Hypothalamus (tissue), 51 donors: ENCODE data around the gene GOLGA6L2.
"Not testable (repeated sequence)": the region's sequence is repeated elsewhere in the genome, so short reads cannot be mapped to it uniquely, and the experiment has no call there.

Experiments
- DNase-seq, 51 donors: peaks; one replicate each; lab custom pipeline; 2025; lab: John Stamatoyannopoulos, UW

The GOLGA6L2 gene

DNA sequence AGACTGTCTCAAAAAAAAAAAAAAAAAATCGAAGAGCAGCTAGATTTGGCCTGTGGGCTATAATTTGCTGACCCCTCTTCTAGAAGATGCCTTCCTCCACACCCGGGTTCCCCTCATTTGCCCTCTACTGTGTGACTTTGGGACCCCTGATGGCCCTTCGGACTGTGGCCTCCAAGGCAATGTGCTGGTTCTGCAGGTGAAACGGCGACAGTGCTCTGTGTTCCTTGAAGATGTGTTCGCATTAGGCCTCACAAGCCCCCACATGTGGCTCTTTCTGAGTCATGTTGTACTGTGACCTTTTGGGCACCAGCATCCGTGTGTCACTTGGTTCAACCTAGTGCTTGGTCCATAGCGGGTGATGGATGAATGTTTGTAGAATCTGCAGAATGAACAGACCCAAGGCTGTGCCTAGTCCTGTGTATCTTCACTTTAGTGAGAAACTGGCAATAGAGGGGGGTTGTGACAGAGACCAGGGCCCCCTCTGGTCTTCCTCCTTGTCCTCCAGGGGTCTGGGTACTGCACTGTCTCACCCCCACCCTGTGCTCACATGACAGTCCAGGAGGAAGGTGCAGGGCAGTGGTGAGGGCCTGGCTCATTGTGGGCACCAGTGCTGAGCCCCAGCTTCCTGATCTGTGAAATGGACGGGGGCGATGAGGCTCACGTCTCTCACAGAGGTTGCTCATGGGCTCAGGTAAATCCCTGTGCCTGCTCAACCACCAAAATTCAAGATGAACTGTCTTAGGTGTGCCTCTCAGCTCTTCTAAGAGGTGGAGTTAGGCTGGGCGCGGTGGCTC, 22.7 kb downstream of the GOLGA6L2 start:
- DNase-seq, result no peak

- no peak for DNase-seq
These were observed 23.9 kb downstream of the GOLGA6L2 start for GRCh38 chr15:23422946-23423708.

DNA sequence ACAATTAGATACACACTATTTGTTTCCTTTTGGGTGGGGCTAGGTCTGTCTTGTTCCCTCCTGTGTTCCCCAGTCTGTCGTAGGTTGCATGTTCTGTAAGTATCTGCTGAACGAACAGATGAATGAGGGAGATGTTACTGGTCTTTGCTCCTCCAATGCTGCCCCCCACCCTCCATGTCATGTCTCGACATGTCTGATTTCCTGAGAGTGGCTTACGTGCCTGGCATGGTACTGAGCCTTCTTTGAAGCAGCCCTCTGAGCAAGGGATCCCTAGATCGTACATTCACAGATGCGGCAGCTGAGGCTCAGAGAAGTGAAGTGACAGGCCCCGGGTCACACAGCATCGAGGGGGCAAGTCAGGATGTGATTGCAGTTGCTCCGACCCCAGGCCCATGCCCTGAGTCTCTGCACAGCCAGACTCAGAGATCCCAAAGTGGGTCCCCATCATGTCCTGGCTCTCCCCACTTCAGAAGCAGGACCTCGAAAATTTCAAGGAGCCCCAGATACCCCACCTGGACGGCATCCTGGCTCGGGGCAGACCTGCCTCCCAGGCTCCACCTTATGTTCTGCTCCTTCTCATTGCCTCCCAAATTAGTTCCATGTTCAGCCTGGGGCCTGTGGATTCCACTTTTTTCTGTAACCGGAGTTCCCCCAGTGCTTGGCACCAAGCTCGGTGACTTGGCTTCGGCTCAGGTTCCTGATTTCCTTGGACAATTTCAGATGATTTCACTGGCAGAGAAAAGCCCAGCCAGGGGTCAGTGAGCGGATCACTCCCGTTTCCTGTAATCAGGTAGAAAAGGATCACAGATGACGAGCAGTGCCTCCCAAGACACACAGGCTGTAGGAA, 24.7 kb downstream of the GOLGA6L2 start:
- DNase-seq, result no peak

DNA sequence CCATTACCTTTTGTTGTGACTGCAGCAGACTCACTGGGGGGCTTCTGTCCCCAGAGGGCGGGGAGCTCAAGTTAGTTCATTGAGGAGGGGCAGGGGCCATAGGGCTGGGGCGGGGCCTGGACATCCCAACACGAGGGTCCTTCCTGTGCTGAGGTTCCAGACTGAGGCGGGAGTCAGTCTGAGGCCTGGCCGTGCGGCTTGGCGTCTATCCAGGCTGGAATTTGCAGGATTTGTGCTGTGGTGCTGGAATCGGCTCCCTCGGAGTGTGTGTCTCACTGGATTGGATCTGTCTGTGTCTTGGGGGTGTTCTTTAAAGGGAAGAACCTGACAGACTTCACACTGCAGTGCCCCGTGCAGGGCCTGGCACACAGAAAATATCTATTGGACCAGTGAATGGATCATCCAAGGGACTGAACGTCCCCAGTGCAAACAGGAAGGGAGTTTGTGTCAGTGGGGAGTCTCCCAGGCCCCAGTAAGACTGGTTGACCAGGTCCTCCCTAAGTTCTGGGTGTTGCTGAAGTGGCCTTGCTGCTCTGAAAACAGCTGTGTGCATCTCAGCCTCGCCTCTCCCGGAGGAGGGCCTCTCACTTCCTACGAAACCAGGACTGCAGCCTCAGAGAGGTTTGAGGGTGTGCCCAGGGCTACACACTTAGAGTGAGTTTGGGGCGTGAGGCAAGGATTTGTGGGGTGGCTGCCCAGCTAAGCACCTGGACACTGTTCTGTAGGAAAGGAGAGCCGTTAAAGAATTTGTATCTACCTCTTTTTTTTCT, 26.1 kb downstream of the GOLGA6L2 start:
- DNase-seq, result no peak

DNA sequence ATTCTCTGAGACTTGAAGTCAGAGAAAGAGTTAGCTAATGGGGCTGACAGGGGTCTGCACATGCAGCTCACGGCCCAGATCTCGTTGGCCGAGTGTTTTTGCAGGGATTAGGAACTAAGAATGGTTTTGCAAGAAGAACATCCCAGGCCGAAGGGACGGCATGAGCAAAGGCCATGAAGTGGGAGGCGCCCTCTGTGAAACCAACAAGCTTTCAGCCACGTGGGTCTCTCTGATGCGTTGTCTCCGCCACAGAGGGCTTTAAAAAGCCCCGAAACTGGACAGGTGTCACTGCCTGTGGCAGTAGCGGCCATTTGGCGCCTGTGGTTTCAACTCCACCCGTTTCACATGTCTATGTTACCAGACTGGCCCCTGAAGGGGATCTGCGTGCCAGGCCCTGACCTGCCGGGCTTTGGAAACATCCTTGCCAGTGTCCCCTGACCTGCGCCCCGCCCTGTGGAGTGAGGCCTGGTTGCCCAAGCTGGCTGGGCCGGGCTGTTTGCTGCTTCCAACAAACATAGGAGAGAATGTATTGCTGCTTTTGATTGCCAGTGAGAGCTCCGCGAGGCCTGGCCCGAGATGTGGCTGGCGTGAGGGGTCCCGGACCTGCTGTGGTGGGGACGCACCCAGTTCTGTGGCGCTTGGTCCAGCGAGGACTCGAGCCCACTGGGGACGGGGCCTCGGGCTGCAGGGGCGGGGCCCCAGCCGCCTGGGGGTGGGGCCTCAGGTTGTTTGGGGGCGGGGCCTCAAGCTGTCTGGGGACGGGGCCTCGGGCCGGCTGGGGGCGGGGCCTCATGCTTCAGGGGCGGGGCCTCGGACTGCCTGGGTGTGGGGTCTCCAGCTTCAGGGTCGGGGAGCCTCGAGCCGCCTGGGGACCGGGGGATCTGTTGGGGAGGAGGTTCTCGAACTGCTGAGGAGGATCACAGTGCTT, 30.4 kb downstream of the GOLGA6L2 start:
- DNase-seq, result no peak

DNA sequence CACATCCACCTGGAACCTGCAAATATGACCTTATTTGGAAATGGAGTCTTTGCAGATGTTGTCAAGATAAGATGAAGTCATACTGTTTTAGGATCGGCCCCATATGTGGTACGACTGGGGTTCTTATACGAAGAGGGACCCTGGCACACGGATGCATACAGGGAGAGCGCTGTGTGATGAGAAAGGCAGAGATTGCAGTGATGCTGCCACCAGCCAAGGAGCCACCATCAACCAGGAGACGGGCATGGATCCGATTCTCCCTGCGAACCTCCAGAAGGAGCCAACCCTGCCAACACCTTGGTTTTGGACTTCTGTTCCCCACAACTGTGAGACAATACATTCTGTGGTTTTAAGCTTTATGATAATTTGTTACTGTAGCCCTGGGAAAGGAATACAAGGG, 31.2 kb downstream of the GOLGA6L2 start:
- not testable (repeated sequence) for DNase-seq

DNA sequence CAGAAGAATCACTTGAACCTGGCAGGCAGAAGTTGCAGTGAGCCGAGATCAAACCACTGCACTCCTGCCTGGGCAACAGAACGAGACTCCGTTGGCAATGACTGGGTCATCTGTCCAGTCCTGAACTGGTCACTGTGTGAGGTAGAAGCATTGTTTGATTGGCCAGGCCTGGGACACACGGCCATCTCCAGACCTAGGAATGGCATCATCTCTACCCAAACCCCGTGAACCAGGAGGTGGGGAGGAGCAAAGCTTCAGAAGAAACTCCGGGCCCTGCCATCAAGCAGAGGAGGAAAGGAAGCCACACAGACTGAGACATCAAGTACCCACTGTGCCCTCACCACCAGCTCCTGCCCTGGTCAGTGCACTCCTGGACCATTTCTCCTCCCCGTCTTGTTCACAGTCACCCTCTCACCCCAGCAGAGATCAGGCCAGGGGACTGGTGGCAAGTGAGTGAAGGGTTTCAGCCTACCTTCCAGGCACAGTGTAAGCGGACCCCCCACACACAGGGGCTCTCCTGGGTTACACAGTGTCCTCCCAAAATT, 31.6 kb downstream of the GOLGA6L2 start:
- DNase-seq, result no peak

DNA sequence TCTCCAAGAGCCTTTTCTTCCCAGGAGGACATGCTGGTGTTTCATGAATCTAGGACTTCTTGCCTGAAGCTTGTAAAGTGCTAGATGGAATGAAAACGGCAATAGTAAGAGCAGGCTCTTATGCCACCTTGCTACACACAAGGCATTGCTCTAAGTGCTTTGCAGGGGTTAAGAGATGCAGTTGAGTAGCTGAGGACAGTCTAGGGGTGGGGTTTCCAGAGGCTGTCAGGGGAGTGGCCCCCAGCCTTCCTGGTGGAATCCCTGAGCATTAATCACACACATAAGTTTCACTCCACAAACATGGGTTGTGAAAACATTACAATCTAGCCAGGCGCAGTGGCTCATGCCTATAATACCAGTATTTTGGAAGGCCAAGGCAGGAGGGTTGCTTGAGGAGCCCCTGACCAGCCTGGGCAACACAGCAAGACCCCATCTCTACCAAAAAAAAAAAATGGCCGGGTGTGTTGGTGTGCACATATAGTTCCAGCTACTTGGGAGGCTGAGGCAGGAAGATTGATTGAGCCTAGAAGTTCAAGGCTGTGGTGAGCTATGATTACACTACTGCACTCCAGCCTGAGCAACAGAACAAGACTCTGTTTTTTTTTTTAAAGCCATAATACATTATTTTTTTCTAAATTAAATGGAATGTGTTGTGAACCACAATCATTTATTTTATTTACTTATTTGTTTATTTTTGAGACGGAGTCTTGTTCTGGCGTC, 34.0 kb downstream of the GOLGA6L2 start:
- not testable (repeated sequence) for DNase-seq

- DNase-seq, result no peak
These were observed 35.2 kb downstream of the GOLGA6L2 start for GRCh38 chr15:23411841-23412240.

GRCh38 chr15:23403550-23403949, 43.5 kb downstream of the GOLGA6L2 start:
- DNase-seq, result no peak

GRCh38 chr15:23402544-23402943, 44.5 kb downstream of the GOLGA6L2 start:
- no peak for DNase-seq

- no peak for DNase-seq
These were observed 44.9 kb downstream of the GOLGA6L2 start for GRCh38 chr15:23402140-23402539.

DNA sequence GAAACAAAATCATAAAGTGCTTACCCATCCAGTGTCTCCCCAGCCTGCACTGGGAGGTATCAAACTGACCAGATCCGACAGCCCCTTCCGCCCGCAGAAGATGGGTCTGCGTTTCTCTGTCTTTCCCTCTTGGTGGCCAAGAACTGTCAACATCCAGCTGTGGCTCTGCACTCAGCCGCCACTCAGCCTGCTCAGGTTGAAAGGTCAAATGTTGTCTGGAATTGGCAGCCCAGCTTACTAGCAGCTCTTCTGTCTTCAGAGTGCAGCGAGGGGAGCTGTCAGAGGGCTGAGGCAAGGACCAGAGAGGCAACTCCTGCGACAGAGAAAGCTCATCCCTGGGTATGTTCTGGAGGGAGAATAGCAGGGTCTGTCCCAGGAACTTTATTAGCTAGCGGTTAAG, 45.4 kb downstream of the GOLGA6L2 start:
- DNase-seq, result no peak

- not testable (repeated sequence) for DNase-seq
These were observed 47.8 kb downstream of the GOLGA6L2 start for GRCh38 chr15:23399207-23399606.

GRCh38 chr15:23398357-23398756, 48.7 kb downstream of the GOLGA6L2 start:
- DNase-seq, result not testable (repeated sequence)

GRCh38 chr15:23397779-23398178, 49.3 kb downstream of the GOLGA6L2 start:
- no peak for DNase-seq

- no peak for DNase-seq
These were observed 51.2 kb downstream of the GOLGA6L2 start for GRCh38 chr15:23395832-23396231.

DNA sequence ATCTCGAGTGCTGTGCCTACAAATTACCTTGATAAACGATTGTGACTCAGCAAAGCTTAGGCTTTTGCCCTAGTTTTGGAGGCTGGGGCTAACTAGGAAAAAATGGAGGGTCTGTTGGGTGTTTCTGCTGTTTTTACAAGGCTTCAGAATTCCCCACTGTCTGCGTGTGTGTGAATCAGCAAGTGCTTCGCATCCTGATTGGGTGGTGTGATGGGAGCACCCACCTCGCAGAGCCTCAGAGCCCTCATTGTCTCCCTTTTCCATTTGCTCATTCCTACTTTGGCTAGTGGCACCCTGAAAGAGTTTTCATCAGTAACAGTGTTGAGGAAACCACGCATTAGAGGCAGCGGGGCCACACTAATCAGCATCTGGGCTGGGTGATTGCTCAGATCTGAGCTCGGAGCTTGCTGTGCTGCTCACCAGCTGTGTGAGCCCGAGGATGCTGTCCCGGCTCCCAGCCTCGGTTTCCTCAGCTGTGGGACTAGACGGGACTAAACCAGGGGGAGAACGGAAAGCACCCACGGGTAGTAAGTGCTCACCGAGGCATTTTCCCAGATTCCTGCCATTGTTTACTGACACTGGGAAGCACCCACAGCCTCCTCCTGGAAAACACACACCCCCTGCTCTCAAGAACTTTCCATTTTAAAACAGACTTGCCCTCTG, 51.9 kb downstream of the GOLGA6L2 start:
- DNase-seq, result no peak
